Mesenchymal stem cell (in vitro differentiated cells and primary cell): ENCODE data around the gene DIP2B.

Experiments used
- DNase-seq: peaks from one replicate; pipeline ENCODE4 v3.0.0-alpha.2; 2013
- H2AFZ ChIP-seq: one replicate; pipeline ENCODE4 v1.6.1; 2013; ENCODE audit warnings: low read depth, mild to moderate bottlenecking, control low read depth, inconsistent platforms, low read length, moderate library complexity
- H2AK5ac ChIP-seq: 2 replicates; pipeline ENCODE4 v1.6.1; 2013; ENCODE audit warnings: low read length, moderate library complexity, mild to moderate bottlenecking, inconsistent platforms; ENCODE audit not compliant: severe bottlenecking
- H2BK120ac ChIP-seq: one replicate; pipeline ENCODE4 v1.6.1; 2013; ENCODE audit warnings: low read depth, mild to moderate bottlenecking, inconsistent platforms, low read length, moderate library complexity
- H2BK12ac ChIP-seq, 2 experiments: one replicate each; pipeline ENCODE4 v1.6.1; 2013; ENCODE audit warnings: inconsistent platforms in 2 of 2, low read length in 2 of 2, mild to moderate bottlenecking in 2 of 2, moderate library complexity in 2 of 2, control low read depth in 1 of 2
- H2BK15ac ChIP-seq: one replicate; pipeline ENCODE4 v1.6.1; 2013; ENCODE audit warnings: mild to moderate bottlenecking, low read depth, inconsistent platforms; ENCODE audit not compliant: poor library complexity, severe bottlenecking
- H2BK5ac ChIP-seq: 2 replicates; pipeline ENCODE4 v1.6.1; 2013; ENCODE audit warnings: low read depth, mild to moderate bottlenecking, low read length, control low read depth, inconsistent platforms; ENCODE audit not compliant: poor library complexity, severe bottlenecking
- H3K14ac ChIP-seq, 2 experiments: one replicate each; pipeline ENCODE4 v1.6.1; 2013; ENCODE audit warnings: inconsistent platforms in 2 of 2, low read length in 2 of 2, control low read depth in 1 of 2, mild to moderate bottlenecking in 1 of 2, moderate library complexity in 1 of 2
- H3K18ac ChIP-seq, 2 experiments: one replicate each; pipeline ENCODE4 v1.6.1; 2013; ENCODE audit warnings: inconsistent platforms in 2 of 2, low read length in 2 of 2, control low read depth in 1 of 2, low read depth in 1 of 2, mild to moderate bottlenecking in 1 of 2
- H3K23ac ChIP-seq, 2 experiments: one replicate each; pipeline ENCODE4 v1.6.1; 2013; ENCODE audit warnings: inconsistent platforms in 2 of 2, low read length in 2 of 2, mild to moderate bottlenecking in 2 of 2, moderate library complexity in 2 of 2, control low read depth in 1 of 2
- H3K27ac ChIP-seq: 2 replicates; pipeline ENCODE4 v1.5.1; 2013; ENCODE audit warnings: mild to moderate bottlenecking, moderate library complexity, low read length, control low read depth, inconsistent platforms; ENCODE audit not compliant: poor library complexity, severe bottlenecking
- H3K27me3 ChIP-seq, 2 experiments: 2 replicates each; pipeline versions ENCODE4 v1.6.1 to v1.7.0; 2013; ENCODE audit warnings: low read length in 2 of 2, mild to moderate bottlenecking in 2 of 2, moderate library complexity in 2 of 2, control low read depth in 1 of 2, inconsistent platforms in 1 of 2; ENCODE audit not compliant: control insufficient read depth in 1 of 2, insufficient read depth in 1 of 2
- H3K36me3 ChIP-seq, 2 experiments: 2 replicates each; pipeline versions ENCODE4 v1.6.1 to v1.7.0; 2013; ENCODE audit warnings: low read length in 2 of 2, control low read depth in 1 of 2, inconsistent platforms in 1 of 2, low read depth in 1 of 2, mild to moderate bottlenecking in 1 of 2; ENCODE audit not compliant: insufficient read depth in 2 of 2, control insufficient read depth in 1 of 2
- H3K4ac ChIP-seq, 2 experiments: one replicate each; pipeline ENCODE4 v1.6.1; 2013; ENCODE audit warnings: inconsistent platforms in 2 of 2, low read length in 2 of 2, mild to moderate bottlenecking in 2 of 2, moderate library complexity in 2 of 2, control low read depth in 1 of 2, low read depth in 1 of 2
- H3K4me1 ChIP-seq: 2 replicates; pipeline ENCODE4 v1.6.1; 2013; ENCODE audit warnings: low read depth, low read length, control low read depth; ENCODE audit not compliant: control insufficient read depth, insufficient read depth
- H3K4me2 ChIP-seq: 2 replicates; pipeline ENCODE4 v1.6.1; 2013; ENCODE audit warnings: low read length, mild to moderate bottlenecking, inconsistent platforms; ENCODE audit not compliant: poor library complexity, severe bottlenecking
- H3K4me3 ChIP-seq, 2 experiments: 2 replicates each; pipeline versions ENCODE4 v1.5.1 to v1.7.0; 2013; ENCODE audit warnings: low read length in 2 of 2, mild to moderate bottlenecking in 2 of 2, control low read depth in 1 of 2, low read depth in 1 of 2; ENCODE audit not compliant: insufficient read depth in 1 of 2
- H3K79me1 ChIP-seq: replicated peaks from 2 replicates; pipeline ENCODE4 v1.6.1; 2013; ENCODE audit warnings: mild to moderate bottlenecking, control low read depth, low read length, inconsistent platforms; ENCODE audit not compliant: poor library complexity, severe bottlenecking
- H3K9ac ChIP-seq: 2 replicates; pipeline ENCODE4 v1.7.0; 2013; ENCODE audit warnings: mild to moderate bottlenecking, low read length, moderate library complexity
- H3K9me3 ChIP-seq: 2 replicates; pipeline ENCODE4 v1.7.0; 2013; ENCODE audit warnings: mild to moderate bottlenecking, low read length; ENCODE audit not compliant: control insufficient read depth
- H4K8ac ChIP-seq: one replicate; pipeline ENCODE4 v1.6.1; 2013; ENCODE audit warnings: inconsistent platforms, mild to moderate bottlenecking, low read length, moderate library complexity
- H4K91ac ChIP-seq: one replicate; pipeline ENCODE4 v1.6.1; 2013; ENCODE audit warnings: mild to moderate bottlenecking, low read length, inconsistent platforms
- WGBS: methylation state at CpG from one replicate; pipeline ENCODE4 v1.1.7; 2013; ENCODE audit warnings: mixed read lengths; 5-methylcytosine and 5-hydroxymethylcytosine counted together

DIP2B gene

GRCh38 chr12:50505675-50506530 is 1.1 kb downstream of the DIP2B start:
- no peak overlapping the region for H2AK5ac ChIP-seq
- no peak overlapping the region for H4K91ac ChIP-seq
- 1% methylated on average over 10 of the region's 11 CpGs for WGBS
- H3K4me2 ChIP-seq, result peak overlapping the region; percentile 87
- no peak overlapping the region for H3K4ac ChIP-seq
- no peaks in the 10 kb centered on the region for H3K27me3 ChIP-seq
- H3K9me3 ChIP-seq, result no peaks in the 10 kb centered on the region
- peak; percentile 24 for DNase-seq
- H3K79me1 ChIP-seq, result no peaks in the 10 kb centered on the region
- H2AFZ ChIP-seq, result peak overlapping the region; percentile 64
- H3K27ac ChIP-seq, result no peak overlapping the region
- H2BK12ac ChIP-seq, result no peak overlapping the region
- no peak overlapping the region for H2BK15ac ChIP-seq
- peak overlapping the region; percentile 31 to 90 for H3K18ac ChIP-seq
- peak overlapping the region; percentile 64 for H2BK120ac ChIP-seq
- H2BK5ac ChIP-seq, result no peak overlapping the region
- no peak overlapping the region for H3K23ac ChIP-seq
- H4K8ac ChIP-seq, result no peak overlapping the region
- H3K14ac ChIP-seq, result no peak overlapping the region
- peak overlapping the region; percentile 97 for H3K9ac ChIP-seq
- peaks cover 3% of the 10 kb centered on the region for H3K4me1 ChIP-seq
- peaks cover 0 to 3% of the 10 kb centered on the region in 2 experiments for H3K36me3 ChIP-seq
- peak overlapping the region; percentile 91 to 94 for H3K4me3 ChIP-seq

GRCh38 chr12:50506753-50507473 is 2.1 kb downstream of the DIP2B start:
- Histone ChIP-seq H3K4me2 (peak overlapping the region; percentile 37), H2BK15ac (no peak overlapping the region), H3K9me3 (no peaks in the 10 kb centered on the region), H3K27ac (no peak overlapping the region), H2BK12ac (no peak overlapping the region), H3K4me1 (peaks cover 3% of the 10 kb centered on the region), H3K18ac (no peak overlapping the region), H3K9ac (peak overlapping the region; percentile 97), H3K79me1 (peaks cover 3% of the 10 kb centered on the region), H3K23ac (no peak overlapping the region), H4K91ac (no peak overlapping the region), H3K27me3 (no peaks in the 10 kb centered on the region), H2AFZ (no peak overlapping the region), H3K14ac (no peak overlapping the region), H2BK120ac (no peak overlapping the region), H3K4me3 (peak overlapping the region in 1 of 2 experiments; percentile 91), H4K8ac (no peak overlapping the region), H3K4ac (no peak overlapping the region), H2AK5ac (no peak overlapping the region), H2BK5ac (no peak overlapping the region), H3K36me3 (peaks cover 0 to 3% of the 10 kb centered on the region in 2 experiments)
- DNase-seq, result peak; percentile 32
- WGBS, result 47% methylated on average over 2 of the region's 2 CpGs

GRCh38 chr12:50507474-50507838 is 2.7 kb downstream of the DIP2B start:
- Histone ChIP-seq H3K23ac (no peak overlapping the region), H2BK12ac (no peak overlapping the region), H2BK5ac (no peak overlapping the region), H3K4me2 (no peak overlapping the region), H4K8ac (no peak overlapping the region), H3K9ac (peak overlapping the region; percentile 16), H2BK120ac (no peak overlapping the region), H3K27me3 (no peaks in the 10 kb centered on the region), H3K18ac (no peak overlapping the region), H3K36me3 (peaks cover 0 to 3% of the 10 kb centered on the region in 2 experiments), H2AFZ (no peak overlapping the region), H4K91ac (no peak overlapping the region), H3K79me1 (peaks cover 3% of the 10 kb centered on the region), H3K9me3 (no peaks in the 10 kb centered on the region), H3K14ac (no peak overlapping the region), H2AK5ac (no peak overlapping the region), H3K27ac (no peak overlapping the region), H3K4me1 (peaks cover 3% of the 10 kb centered on the region), H3K4me3 (no peak overlapping the region), H2BK15ac (no peak overlapping the region), H3K4ac (no peak overlapping the region)
- no peak for DNase-seq
- 92% methylated on average over 10 of the region's 11 CpGs for WGBS

GRCh38 chr12:50507930-50508329 is 3.1 kb downstream of the DIP2B start:
- H3K14ac ChIP-seq, result no peak overlapping the region
- H3K4me2 ChIP-seq, result no peak overlapping the region
- H3K23ac ChIP-seq, result no peak overlapping the region
- peaks cover 0 to 3% of the 10 kb centered on the region in 2 experiments for H3K36me3 ChIP-seq
- peak overlapping the region; percentile 29 for H3K9ac ChIP-seq
- H4K8ac ChIP-seq, result no peak overlapping the region
- no peaks in the 10 kb centered on the region for H3K27me3 ChIP-seq
- peaks cover 3% of the 10 kb centered on the region for H3K79me1 ChIP-seq
- H2BK120ac ChIP-seq, result no peak overlapping the region
- no peak overlapping the region for H3K18ac ChIP-seq
- no peak overlapping the region for H2BK12ac ChIP-seq
- no peak overlapping the region for H2BK5ac ChIP-seq
- peaks cover 3% of the 10 kb centered on the region for H3K4me1 ChIP-seq
- H3K4ac ChIP-seq, result no peak overlapping the region
- H3K9me3 ChIP-seq, result no peaks in the 10 kb centered on the region
- H3K27ac ChIP-seq, result no peak overlapping the region
- no peak overlapping the region for H2AK5ac ChIP-seq
- 75% methylated on average over 1 of the region's 2 CpGs for WGBS
- no peak overlapping the region for H3K4me3 ChIP-seq
- no peak overlapping the region for H2BK15ac ChIP-seq
- no peak overlapping the region for H4K91ac ChIP-seq
- H2AFZ ChIP-seq, result no peak overlapping the region
- DNase-seq, result no peak
